ENCODE data around the gene RACGAP1.

Gene RACGAP1, protein sequence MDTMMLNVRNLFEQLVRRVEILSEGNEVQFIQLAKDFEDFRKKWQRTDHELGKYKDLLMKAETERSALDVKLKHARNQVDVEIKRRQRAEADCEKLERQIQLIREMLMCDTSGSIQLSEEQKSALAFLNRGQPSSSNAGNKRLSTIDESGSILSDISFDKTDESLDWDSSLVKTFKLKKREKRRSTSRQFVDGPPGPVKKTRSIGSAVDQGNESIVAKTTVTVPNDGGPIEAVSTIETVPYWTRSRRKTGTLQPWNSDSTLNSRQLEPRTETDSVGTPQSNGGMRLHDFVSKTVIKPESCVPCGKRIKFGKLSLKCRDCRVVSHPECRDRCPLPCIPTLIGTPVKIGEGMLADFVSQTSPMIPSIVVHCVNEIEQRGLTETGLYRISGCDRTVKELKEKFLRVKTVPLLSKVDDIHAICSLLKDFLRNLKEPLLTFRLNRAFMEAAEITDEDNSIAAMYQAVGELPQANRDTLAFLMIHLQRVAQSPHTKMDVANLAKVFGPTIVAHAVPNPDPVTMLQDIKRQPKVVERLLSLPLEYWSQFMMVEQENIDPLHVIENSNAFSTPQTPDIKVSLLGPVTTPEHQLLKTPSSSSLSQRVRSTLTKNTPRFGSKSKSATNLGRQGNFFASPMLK

DNA sequence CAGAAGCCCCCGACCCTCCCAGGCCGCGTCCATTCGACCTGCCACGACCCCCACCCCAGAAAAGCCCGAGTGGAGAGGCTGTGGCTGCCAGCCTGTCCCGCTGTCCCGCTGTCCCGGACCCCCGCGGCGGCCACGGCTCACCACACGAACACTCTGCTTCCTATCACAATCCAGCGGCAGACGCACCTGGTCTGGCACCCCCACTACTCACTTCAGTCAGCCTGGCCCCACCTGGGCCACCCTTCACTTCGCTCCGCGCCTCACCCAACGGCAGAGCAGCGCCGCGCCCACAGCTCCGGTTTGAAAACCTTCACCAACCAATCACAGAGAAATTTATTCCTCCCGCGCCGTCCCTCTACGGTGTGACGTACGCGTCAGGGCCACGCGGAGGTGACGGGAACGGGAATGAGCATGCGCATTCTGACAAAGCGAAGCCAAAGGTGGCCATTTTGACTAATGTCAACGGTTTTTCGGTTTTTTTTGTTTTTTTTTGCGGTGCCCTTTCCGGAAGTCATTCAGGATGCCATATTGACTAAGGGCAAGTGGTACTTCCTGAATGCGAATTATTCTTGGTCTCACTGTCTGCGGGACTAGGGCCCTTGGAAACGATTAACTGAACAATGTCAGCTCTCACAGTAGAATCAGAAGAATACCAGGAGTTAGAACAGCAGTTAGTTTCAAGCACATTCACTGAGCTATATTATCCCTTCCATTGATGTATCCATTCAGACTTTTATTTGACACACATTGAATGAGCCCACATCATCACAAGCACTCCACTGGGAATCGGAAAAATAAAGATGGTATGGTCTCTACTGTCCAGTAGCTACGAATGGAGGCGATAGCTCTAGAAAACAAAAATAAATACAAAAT, at the start of gene RACGAP1:
Gene RACGAP1 (minus strand): TSS at position 308 of the 873 bp plus-strand sequence. CDS start 8,779 bp downstream, outside the sequence.
- DNase-seq, result peak; percentile 100

DNA sequence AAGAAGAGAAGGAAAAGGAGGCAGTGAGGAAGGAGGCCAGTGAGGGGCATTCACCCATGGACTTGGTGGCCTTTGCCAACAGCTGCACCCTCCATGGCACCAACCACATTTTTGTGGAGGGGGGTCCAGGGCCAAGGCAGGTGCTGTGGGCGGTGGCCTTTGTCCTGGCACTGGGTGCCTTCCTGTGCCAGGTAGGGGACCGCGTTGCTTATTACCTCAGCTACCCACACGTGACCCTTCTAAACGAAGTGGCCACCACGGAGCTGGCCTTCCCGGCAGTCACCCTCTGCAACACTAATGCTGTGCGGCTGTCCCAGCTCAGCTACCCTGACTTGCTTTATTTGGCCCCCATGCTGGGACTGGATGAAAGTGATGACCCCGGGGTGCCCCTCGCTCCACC, 48.4 kb upstream of the RACGAP1 start:
- no peak for DNase-seq

DNA sequence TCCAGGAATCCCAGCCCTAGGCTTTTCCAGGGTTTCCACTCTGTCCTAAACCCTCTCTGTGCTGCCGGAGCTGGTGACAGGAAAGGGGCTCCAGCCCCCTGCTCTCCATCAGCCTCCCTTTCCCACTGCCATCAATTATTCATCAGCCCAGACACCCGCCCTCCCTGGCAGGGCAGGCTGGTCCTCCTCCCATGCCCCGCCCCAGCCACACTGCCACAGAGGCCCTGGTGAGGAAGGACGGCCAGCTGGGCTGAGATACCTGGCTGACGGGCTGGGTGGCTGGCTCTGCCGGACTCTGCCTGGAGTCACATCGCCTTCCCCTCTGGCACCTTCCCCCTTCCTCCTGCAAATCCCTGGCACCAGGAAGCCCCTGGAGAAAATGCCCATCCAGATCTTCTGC, 47.9 kb upstream of the RACGAP1 start:
- DNase-seq, result no peak

DNA sequence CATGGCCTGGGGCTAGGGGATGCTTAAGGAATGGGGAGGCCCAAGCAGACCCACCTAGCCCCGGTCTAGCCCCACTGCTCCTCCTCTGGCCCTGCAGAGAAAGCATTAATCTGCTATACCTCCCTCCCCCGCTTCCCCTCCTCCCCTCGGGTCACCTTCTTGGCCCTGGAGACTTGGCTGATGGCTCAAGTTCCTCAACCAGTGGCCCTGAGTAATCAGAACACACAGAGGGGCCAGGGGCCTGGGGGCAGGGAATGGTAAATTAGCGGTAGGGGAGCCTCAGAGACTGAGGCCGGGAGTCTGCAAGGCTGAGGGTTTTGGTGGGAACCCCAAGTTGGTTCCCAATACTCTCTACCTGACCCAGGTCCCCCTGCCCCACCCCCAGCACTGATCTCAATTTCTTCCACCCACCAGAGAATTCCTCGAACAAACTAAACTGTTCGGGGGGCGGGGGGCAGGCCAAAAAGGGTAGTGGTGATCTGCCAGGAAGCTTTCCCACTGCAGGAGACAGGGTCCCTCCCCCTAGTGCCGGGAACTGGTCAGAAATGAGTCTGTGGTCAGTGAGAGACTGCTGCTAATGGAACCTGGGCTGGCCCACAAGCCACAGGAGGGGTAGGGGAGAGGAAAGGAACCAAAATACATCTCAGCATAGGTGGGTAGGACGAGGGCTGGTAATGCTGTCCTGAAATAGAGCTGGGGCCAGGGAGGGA, 47.1 kb upstream of the RACGAP1 start:
- no peak for DNase-seq

DNA sequence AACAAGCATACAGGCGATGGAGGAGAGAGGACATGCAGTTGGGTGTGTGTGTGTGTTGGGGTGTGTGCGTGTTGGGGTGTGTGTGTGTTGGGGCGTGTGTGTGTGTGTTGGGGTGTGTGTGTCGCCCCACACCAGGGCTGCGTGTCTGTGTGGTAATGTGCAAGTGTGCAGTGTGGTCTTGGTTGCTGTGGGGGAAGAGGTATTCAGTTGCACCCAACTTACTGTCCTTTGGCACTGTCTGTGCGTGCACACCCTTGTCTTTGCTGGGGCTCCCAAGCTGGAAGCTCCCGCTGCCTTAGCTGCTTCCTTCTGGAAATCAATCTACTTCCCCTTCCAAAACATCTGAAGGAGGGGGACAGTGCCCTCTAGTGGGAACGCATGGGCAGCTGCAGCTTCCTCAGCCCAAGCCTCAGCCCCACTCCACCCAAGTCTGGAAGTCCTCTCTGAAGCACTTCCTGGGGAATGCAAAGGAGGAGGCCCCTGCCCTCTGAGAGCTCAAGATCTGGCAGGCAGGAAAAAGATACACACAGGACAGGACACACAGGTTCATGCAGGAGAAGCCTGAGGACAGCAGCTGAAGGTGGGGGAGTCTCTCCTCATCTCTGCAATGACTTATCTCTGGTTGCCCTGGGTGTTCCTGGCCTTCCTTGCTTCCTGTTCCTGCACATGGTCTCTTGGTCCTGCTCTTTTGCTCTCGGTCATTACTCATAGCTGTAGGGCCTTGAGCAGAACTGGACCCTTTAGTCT, 45.2 kb upstream of the RACGAP1 start:
- DNase-seq, result peak; percentile 76

DNA sequence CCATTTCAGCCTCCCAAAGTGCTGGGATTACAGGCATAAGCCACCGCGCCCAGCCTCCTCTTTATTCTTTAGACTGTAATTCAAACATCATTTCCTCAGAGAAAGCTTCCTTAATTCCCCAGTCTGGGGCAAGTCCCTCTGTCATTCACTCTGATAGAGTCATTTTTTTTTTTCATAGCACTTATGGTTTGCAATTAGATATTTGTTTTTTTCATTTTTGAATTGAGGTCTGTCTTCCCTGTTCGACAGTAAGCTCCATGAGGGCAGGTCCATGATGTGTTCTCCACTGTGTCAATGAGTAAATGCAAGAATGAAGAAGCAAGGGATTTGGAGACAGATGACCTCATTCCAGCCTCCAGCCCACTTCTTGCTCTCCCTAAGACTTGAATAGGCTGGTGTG, 44.2 kb upstream of the RACGAP1 start:
- DNase-seq, result no peak

DNA sequence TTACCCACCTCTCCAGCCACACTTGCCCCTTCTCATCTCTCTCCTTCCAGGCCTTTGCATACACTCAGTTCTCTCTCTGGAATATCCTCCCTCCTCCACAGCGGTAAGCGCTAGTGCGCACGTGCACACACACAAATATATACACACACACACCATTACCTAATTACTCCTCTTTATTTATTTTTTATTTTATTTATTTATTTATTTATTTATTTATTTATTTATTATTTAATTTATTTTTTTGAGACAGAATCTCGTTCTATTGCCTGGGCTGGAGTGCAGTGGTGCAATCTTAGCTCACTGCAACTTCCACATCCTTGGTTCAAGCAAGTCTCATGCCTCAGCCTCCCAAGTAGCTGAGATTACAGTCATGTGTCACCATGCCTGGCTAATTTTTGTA, 43.8 kb upstream of the RACGAP1 start:
- no peak for DNase-seq

DNA sequence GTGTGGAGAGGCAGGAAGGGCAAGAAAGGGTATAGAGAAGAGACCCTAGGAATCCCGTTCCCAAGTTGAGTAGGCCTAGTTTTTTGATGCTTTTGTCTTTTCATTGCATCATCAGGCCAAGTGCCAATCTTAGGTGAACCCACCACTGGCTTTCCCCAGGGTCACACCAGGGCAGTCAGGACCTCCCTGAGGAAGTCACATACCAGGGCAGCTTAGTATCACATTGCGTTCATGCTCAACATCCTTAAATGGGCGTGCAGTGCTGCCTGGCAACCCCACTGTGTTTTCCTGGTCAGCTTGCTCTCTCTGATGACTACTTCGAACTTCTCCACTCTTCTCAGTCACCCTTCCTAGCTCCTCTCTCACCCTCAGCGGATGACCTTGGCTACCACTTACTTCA, 41.1 kb upstream of the RACGAP1 start:
- DNase-seq, result no peak

DNA sequence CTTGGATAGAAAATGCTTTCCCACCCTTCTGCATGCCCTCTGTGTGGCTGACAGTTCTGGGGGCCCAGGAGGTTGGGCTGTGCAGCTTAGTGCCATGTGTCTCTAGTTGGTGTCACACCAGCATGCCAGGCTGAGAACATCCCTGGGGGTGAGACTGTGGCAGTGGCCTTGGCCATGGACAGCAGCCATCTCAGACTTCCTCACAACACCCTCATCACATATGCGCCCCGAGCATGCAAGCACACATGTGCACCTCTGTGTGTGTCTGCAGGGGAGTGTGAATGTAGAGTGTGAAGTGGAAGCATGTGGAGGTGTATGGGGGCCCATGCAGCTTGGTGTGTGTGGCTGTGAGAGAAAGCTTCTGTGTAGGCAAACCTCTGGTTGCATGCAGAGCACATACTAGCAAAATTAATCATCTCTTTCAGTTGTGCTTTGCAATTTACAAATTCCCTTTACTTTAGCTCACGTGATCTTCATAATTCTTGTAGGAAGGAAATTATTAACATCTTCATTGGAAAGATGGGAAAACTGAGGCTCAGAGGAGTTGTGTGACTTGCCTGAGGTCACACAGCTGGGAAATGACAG, 40.5 kb upstream of the RACGAP1 start:
- DNase-seq, result no peak

DNA sequence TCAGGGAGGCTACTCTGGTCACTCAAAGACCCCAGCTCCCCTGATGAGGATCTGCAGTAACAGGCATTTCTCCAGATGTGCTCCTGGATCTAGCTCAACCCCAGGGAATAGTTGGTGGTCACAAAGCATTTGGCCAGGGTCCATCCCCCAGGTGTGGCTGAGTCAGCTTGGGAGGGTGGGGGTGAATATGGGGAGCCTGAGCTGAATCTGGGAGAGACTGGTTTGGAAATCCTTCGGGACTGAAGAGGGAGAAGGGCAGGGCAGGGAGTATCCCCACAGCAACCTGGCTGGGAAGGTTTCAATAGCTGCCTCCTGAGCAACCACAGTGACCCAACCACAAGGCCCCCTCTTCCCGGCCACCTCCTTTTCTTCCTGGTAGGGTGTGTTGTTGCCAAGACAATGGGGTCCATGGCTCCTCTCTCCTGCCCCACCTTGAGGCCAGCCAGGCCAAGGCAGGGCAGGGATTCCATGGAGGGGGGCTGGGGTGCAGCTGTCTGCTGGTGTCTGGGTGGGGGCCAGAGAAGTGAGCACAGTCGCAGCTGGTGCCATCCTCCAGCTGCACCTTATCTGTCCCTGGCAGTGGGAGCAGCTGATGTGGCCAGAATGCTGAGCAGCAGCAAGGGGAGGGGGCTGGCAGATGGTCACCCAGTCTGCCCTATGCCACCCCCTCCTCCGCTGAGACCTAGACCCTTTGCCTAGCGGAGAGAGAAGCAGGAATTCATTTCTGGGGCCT, 37.6 kb upstream of the RACGAP1 start:
- no peak for DNase-seq

DNA sequence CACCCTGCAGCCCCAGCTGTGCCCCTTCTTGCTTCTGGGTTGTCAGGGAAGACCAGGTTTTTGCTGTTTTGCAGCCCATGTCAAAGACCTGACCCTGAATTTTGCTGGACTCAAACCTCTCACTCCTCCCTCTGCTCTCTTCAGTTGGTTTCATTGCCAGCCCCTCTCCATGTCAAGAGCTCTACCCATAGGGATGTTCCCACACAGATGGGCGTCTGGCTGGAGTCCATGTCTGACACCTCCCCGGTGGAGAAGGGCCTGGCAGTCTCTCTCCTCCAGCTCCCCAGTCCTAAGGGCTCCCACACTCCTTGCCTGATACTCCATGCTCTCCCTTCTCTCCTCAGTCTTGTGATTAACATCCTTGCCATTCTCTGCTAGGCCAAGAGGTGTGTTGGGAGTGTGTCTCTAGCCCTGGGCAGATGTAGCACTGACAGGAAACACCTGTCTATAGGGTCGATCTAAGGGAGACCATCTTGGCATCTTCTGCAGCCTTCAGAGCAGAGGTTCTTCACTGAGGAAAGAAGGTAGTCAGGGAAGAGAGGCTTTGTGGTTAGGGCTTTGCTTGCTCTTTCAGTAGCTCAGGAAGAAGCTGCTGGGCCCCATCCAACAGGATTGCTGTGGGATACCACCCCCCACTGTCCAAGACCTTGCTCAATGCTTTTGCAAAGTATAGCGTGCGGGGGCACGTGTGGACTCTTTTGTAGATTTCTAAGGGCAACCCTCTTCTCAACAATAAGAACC, 36.8 kb upstream of the RACGAP1 start:
- no peak for DNase-seq

DNA sequence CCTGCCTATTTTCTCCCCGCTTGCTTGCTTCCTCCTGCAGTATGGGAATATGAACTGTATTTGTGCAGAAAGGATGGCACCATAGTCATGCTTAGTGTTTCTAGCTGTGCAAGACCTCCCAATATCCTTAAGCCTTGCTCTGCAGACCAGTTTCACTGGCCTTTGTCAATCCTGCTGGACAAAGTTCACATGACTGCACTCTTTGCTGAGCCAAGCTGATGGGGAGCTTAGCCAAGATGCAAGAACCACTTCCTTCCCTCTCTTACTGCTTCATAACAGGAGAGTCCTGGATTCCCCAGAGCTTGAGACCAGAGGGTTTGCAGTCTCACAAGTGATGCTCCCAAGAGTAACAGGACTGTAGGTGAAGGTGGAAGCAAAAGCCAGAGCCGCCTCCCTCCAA, 35.9 kb upstream of the RACGAP1 start:
- no peak for DNase-seq

DNA sequence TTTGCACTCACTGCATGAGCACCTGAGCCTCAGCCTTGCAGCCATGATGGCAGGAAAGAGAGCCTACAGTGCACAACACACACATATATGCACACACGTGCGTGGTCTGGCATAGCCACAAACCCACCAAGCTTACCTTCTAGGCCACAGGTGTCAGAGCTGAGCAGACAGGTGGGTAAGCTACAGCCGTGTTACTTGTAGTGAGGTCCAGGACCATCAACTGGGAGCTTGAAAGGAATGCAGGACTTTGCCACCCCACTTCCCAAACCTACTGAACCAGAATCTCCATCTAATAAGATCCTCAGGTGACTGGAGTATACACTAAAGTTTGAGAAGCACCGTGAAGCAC, 34.8 kb upstream of the RACGAP1 start:
- DNase-seq, result no peak

DNA sequence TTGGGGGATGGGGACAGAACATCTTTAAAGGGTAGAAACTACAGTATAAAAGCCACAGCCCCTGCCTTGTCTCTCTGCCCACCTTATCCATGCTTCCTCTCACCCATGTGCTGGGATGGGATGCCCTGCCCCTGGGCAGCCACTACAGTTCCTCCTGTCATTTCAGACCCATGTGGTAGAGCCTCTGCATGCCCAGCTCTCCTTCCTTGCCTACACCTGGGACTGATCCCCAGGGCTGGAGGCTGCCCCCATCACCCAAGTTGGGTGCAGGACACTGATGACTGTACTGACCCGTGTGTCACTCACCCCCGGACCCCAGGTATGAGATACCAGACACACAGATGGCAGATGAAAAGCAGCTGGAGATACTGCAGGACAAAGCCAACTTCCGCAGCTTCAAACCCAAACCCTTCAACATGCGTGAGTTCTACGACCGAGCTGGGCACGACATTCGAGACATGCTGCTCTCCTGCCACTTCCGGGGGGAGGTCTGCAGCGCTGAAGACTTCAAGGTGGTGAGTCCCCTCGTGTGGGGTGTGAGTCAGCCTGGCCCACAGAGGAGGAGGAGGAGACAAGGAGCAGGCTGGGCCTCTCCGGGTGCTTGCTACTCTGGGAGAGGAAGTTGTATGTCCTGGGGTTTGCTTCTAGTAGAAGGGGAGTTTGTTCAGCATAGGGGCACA, 34.3 kb upstream of the RACGAP1 start:
- DNase-seq, result no peak

DNA sequence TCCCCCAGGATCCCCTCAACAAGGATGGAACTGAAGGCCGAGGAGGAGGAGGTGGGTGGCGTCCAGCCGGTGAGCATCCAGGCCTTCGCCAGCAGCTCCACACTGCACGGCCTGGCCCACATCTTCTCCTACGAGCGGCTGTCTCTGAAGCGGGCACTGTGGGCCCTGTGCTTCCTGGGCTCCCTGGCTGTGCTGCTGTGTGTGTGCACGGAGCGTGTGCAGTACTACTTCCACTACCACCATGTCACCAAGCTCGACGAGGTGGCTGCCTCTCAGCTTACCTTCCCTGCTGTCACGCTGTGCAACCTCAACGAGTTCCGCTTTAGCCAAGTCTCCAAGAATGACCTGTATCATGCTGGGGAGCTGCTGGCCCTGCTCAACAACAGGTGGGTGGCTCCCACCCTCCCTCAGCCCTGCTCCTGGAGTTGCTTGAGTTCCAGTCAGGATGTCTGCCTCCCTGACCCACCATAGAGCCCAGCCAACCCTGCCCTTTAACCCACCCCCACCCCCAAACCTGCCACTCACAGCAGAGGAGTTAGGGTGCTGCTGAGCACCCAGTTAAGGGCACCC, 33.5 kb upstream of the RACGAP1 start:
- DNase-seq, result no peak

DNA sequence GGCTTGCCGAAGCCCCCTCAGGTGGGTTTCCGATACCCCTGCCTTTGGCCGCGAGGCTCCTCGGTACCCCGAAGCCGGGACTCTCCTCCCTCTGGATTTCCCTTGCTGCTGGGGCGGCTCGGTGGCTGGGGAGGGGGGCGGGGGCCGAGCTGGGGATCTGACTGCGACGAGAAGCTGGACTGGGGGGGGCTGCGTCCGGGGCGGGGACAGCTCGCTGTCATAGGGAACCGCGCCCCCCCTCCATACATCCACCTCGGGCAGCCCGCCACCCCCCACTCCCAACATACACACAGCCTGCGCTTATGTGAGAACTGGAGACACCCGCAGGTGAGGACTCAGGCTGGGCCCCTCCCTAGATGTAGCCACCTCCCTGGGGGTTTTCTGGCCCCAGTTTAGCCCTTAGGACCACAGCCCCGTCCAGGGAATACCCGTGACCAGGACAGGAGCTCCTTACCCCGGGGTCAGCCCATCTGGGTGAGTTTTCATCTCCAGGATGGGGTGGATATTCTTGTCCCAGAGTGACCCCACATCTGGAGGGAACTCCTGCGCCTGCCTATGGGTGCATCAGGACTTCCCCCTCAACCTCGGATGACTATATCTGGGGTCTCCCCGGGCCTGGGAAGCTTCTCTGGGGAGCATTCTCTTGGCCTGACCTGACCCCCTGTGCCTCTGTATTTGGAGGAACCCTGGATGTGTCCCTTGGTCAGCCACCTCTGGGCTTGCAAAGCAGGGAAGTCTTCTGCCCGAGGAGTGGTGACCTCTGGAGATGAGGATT, 32.8 kb upstream of the RACGAP1 start:
- no peak for DNase-seq

DNA sequence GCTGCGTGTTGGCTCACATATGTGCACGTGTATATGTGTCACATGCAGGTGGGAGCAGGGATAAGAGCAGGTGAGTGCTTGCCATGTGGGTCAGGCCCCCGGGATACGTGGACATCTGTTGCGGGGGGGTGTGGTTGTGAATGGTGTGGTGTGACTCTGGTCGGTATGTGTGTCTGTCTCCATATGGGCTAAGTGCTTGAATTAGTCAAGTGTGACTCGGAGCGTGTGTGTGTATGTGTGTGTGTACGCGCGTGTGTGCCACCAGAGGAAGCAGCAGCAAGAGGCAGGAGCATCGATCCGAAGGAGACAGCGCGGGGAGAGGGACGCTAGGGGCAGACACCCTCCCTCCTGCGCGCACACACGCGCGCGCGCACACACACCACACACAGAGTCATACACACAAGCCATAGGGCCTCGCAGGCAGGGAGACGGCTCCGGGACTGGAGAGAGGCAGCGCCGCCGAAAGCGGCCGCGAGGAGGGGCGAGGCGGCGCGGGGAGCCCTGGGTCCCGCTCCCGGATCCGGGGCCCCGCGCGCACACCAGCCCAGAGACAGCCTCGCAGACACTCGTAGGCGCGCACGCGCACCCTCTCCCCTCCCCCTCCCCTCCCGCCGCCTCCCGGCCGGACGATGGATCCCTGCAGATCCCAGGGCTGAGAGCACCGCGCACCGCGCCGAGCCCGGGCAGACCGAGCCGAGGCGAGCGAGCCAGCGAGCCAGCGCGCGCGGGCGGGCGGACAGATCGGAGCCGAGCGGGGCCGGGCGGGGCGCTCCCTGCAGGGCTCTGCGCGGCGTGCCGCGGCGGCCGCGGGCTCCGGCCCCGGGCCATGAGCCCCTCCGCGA, 31.9 kb upstream of the RACGAP1 start, which contains the start of gene ASIC1:
Gene ASIC1 (plus strand): TSS at position 597 of the 842 bp plus-strand sequence. CDS start 1,171 bp downstream, outside the sequence.
- no peak for DNase-seq

DNA sequence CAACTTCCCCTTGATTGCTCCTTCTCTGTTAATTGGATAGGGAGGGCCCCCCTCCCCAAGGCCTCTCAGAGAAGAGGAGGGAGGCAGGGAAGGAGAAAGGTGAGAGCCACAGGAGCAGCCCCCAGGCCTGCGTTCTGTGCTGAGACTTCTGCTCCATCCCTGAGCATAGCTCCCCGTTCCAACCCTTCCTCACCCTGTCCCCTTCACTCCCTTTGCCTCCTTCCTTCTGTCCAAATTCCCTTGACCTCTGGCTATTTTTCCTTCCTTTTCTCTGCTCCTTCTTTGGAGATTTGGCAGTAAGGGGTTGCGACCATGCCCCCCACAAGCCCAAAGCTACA, 31.3 kb upstream of the RACGAP1 start:
- DNase-seq, result no peak

Measured in hematopoietic multipotent progenitor cell treated with erythropoietin and hydrocortisone succinate and interleukin-3 and kit ligand, for 8 days (in vitro differentiated cells).